ENCODE data around the gene FZD4. TPM values are rescaled to one million over a fixed set of nuclear protein-coding genes. Genes with fewer than 3 reads are reported as not detected.
A peak's percentile ranks its signal among the peaks of the same experiment; 100 is the strongest.
"Not testable (repeated sequence)": the region's sequence is repeated elsewhere in the genome, so short reads cannot be mapped to it uniquely, and the experiment has no call there.

FZD4 gene
- total and polyA plus RNA-seq, 9 donors, result 14.0 to 53.5 (median 23.3) TPM

DNA sequence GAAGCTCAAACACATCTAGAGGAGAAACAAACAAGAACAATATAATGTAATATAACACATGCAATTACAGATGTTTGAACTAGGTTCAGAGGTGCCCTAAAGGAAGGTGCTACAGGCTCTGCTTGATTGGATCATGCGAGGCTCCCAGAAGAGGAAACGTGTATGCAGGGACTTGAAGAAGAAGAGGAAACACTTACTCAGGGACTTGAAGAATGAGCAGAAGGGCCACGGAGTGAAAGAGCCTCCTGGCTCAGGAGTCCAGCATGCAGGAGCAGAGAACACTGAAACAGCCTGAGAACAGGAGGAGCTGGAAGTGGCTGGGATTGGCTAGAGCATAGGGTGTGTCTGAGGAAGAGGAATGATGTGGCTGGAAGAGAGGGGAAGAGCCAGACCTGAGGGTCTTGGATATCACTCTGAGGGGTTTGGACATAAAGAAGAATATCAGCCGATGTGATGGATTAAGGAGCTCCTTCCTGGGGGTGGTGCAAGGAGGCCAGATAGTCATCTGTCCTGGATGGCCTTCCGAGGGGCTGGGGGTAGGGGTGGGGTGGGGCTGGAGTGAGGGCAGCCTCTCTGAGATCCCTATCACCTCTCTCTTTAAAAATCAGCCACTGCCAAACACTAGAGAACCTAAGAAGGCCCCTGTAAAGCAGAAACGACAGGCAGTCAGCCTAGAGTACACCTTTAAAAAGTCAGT, 16.8 kb downstream of the FZD4 start:
- intact Hi-C loops (cut with DNase I), result loop anchor here in 2 of 4 donors (5.0 to 10.0 kb wide), 2 partner anchors 264 to 349 kb away; partner anchors contain the start of gene ME3 (in 1 of the 2)
- peak overlapping the region; percentile 32 to 57 for H3K27ac ChIP-seq

DNA sequence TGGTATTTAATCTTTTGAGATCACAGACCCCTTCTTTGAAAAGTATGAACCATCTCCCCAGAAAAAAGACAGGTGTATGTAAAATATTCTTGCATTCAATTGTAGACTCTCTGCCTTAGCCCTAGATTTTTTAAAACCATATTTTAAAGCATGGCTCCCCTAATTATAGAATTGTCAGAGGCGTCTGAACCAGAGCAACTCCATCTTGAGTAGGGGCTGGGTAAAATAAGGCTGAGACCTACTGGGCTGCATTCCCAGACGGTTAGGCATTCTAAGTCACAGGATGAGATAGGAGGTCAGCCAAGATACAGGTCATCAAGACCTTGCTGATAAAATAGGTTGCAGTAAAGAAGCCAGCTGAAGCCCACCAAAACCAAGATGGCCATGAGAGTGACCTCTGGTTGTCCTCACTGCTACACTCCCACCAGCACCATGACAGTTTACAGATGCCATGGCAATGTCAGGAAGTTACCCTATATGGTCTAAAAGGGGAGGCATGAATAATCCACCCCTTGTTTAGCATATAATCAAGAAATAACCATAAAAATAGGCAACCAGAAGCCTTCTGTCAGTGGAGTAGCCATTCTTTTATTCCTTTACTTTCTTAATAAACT, 17.9 kb downstream of the FZD4 start:
- not testable (repeated sequence) for H3K27me3 ChIP-seq, H3K36me3 ChIP-seq, H3K4me3 ChIP-seq, H3K9me3 ChIP-seq, DNase-seq
- intact Hi-C loops (cut with DNase I), result loop anchor here in 2 of 4 donors (5.0 to 10.0 kb wide), 2 partner anchors 262 to 350 kb away; partner anchors contain the start of gene ME3 (in 1 of the 2)
- H3K27ac ChIP-seq, result peak overlapping the region in 1 of 2 donors; percentile 57
- 32 to 39% (median 34%) methylated on average over 2 of the region's 2 CpGs for WGBS, 3 donors
- H3K4me1 ChIP-seq (ENCODE audit: insufficient read depth), result peaks cover 35% of the 10 kb centered on the region

More for the DNA sequence above, 16.8 kb downstream of the FZD4 start:
- Histone ChIP-seq H3K9me3 (no peaks in the 10 kb centered on the region), H3K4me1 (ENCODE audit: insufficient read depth) (peaks cover 35% of the 10 kb centered on the region), H3K27me3 (no peaks in the 10 kb centered on the region), H3K36me3 (no peaks in the 10 kb centered on the region), H3K4me3 (no peak overlapping the region)
- 31 to 36% (median 33%) methylated on average over 6 of the region's 6 CpGs for WGBS, 3 donors
- DNase-seq, result peak in 1 of 5 donors; percentile 32
- TF ChIP-seq POLR2A (IDR thresholded peaks at IDR 0.05) (no peak), EP300 (IDR thresholded peaks at IDR 0.05) (no peak)
- TF ChIP-seq, protein P1, sequence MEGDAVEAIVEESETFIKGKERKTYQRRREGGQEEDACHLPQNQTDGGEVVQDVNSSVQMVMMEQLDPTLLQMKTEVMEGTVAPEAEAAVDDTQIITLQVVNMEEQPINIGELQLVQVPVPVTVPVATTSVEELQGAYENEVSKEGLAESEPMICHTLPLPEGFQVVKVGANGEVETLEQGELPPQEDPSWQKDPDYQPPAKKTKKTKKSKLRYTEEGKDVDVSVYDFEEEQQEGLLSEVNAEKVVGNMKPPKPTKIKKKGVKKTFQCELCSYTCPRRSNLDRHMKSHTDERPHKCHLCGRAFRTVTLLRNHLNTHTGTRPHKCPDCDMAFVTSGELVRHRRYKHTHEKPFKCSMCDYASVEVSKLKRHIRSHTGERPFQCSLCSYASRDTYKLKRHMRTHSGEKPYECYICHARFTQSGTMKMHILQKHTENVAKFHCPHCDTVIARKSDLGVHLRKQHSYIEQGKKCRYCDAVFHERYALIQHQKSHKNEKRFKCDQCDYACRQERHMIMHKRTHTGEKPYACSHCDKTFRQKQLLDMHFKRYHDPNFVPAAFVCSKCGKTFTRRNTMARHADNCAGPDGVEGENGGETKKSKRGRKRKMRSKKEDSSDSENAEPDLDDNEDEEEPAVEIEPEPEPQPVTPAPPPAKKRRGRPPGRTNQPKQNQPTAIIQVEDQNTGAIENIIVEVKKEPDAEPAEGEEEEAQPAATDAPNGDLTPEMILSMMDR (IDR thresholded peaks at IDR 0.05), result no peak

DNA sequence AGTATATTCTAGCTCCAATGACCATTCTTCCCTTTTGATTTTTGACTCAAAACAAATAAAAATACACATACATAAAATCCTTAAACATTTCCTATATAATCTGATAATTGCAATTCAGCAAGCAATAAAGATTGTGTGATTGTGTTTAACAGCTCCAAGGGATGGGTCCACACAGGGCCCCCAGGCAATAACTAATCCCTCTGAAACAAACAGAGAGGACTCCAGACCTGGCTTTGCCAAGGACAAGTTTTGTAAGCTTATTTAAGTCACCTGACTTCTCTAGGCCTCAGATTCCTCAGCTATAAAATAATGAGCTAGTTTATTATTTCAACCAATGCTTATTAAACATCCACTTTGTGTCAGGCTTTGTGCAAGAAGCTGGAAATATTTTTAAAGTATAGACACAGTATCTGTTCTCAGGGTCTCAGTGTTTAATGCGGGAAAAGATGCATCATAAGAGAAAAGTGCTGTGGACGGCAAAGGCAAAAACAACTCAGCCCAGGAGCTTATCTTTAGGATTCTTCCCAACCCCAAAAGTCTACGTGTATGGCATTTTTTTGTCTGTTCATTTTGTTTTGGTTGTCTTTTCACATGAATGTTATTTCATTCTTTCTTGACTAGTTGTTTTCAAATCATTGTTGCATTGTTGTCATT, 20.1 kb downstream of the FZD4 start:
- peak overlapping the region in 1 of 2 donors; percentile 76 for H3K27ac ChIP-seq
- no peak for TF ChIP-seq EP300 (IDR thresholded peaks at IDR 0.05)
- no peak for TF ChIP-seq POLR2A (IDR thresholded peaks at IDR 0.05)
- TF ChIP-seq, protein P1 (IDR thresholded peaks at IDR 0.05), result no peak
- DNase-seq, result no peak
- H3K27me3 ChIP-seq, result no peaks in the 10 kb centered on the region
- intact Hi-C loops (cut with DNase I), result loop anchor here in 2 of 4 donors (5.0 to 10.0 kb wide), 2 partner anchors 260 to 352 kb away; partner anchors contain the start of gene ME3 (in 1 of the 2)
- no peak overlapping the region for H3K4me3 ChIP-seq
- no peaks in the 10 kb centered on the region for H3K36me3 ChIP-seq
- H3K9me3 ChIP-seq, result no peaks in the 10 kb centered on the region
- WGBS, 3 donors, result 7 to 13% (median 9%) methylated on average over 3 of the region's 3 CpGs
- peaks cover 30% of the 10 kb centered on the region for H3K4me1 ChIP-seq (ENCODE audit: insufficient read depth)

DNA sequence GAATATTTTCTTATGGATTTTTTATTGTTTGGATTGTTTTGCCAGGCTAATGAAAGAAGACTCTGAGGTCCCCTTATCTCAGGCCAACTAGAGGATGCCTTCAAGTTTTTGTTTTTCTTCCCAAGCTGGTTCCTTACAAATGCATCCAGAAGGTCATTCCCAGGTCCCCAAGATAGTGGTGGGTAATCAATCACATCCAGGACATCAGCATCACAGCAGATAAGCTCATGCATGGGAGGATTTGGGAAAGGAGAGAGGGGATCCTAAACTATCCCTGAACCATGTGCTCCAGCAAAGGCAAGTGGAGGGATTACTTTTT, 20.7 kb downstream of the FZD4 start:
- Histone ChIP-seq H3K9me3 (no peaks in the 10 kb centered on the region), H3K27me3 (no peaks in the 10 kb centered on the region), H3K4me1 (ENCODE audit: insufficient read depth) (peaks cover 30% of the 10 kb centered on the region), H3K27ac (peak overlapping the region in 1 of 2 donors; percentile 76), H3K36me3 (no peaks in the 10 kb centered on the region), H3K4me3 (no peak overlapping the region)
- intact Hi-C loops (cut with DNase I), result loop anchor here in 1 of 4 donors (10.0 kb wide), 1 partner anchor 260 kb away; the partner anchor contains the start of gene ME3
- DNase-seq, result no peak
- TF ChIP-seq POLR2A (IDR thresholded peaks at IDR 0.05) (no peak), EP300 (IDR thresholded peaks at IDR 0.05) (no peak)
- TF ChIP-seq, protein P1 (IDR thresholded peaks at IDR 0.05), result no peak

Measured in ovary (tissue), 9 donors.